ENCODE measurements around the gene CUX1.
"Not testable (repeated sequence)": the region's sequence is repeated elsewhere in the genome, so short reads cannot be mapped to it uniquely, and the experiment has no call there.

Gene CUX1

DNA sequence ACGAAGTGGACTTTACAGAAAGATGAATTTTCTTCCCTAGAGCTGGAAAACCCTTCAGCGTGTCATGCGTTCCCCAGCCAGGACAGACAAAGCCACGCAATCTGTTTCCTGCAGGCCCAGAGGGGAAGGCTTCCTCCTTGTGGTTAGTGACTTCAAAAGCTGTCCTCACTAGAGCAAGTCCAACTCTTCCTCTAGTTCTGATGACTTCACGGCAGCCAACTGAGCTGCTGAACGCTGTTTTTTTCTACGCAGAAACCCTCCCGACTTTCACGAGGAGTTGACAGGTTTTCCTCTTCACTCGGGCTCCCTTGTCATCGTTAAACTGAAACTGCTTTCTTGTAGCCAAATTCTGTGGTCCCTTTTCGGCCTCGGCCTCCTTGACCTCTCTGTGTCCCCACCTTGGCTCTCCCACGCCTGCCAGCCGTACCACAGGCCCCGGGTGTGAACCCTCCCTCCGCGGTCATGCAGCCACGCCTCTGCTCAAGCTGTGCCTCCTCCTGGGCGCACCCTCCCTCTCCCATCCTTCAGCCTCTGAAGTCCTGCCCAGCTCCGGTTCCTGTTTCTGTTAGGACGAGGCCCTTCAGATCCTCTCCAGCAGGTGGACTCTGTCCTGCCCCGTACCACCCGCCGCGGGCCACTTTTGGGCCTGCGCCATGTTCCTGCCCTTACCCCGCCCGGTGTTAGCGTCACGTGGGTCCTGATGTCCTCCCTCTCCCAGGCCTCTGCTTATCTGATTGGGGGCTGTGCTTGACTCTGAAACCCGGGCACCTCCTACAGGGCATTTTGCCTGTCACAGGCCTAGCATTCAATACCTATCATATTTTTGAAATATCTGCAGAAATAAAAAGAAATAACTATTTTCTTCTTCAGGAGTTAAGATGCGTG lies 39.3 kb downstream of the CUX1 start:
- peak; percentile 98 for DNase-seq

DNA sequence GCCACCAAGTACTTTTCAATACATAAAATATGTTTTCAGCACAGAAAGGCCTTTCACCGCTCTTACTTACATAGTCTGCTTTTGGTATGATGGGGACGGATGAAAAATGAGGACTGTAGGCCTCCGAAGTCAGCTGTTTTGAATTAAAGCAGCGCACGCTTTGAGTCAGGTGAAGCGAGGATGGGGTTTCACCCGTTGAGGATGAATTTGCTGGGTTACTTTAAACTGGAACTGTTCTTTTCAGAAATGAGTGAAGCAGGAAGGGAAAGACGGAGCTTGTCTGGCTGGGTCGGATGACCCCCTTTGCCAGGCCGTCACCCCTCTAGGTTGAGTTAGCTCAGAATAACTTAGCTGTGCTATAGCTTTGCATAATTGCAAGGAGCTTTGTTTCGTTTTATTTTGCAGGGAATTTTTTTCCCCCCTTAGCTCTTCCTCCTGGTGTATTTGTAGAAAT lies 40.0 kb downstream of the CUX1 start:
- no peak for DNase-seq

DNA sequence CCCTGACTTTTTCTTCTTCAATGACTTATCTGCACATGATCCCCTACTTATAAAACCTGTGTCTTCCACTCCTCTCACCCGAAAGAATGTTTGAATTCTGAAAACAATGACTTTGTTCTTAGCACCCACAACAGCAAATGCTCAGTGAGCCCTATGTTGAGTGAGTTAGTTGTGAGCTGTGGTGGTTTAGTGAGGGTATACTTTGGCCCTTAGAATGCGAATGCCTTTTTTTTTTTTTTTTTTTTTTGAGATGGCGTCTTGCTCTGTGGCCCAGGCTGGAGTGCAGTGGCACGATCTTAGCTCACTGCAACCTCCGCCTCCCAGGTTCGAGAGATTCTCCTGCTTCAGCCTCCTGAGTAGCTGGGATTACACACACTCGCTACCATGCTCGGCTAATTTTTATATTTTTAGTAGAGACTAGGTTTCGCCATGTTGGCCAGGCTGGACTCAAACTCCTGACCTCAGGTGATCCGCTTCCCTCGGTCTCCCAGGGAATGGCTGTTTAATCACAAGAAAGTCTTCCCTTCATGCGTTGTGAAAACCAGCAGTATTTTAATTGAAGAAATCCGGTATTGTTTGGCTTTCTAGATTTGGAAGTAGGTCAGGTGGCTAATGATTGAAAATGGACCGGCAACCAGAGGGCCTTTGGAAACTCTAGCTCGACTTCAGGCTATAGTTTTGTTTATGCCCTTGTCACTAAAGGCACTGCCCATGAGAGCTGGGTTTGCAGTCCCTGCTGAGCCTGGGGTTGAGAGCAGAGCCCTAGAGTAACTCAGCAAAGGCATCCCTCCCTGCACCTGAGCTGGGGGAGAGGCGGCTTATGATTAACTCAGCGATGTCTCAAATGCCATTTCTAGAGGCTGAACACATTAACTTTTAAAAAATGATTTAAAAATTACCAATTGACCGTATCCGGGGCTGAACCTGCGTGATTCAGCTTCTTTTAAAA lies 41.3 kb downstream of the CUX1 start:
- DNase-seq = no peak

GRCh38 chr7:101859411-101860106 lies 42.1 kb downstream of the CUX1 start:
- DNase-seq = no peak

DNA sequence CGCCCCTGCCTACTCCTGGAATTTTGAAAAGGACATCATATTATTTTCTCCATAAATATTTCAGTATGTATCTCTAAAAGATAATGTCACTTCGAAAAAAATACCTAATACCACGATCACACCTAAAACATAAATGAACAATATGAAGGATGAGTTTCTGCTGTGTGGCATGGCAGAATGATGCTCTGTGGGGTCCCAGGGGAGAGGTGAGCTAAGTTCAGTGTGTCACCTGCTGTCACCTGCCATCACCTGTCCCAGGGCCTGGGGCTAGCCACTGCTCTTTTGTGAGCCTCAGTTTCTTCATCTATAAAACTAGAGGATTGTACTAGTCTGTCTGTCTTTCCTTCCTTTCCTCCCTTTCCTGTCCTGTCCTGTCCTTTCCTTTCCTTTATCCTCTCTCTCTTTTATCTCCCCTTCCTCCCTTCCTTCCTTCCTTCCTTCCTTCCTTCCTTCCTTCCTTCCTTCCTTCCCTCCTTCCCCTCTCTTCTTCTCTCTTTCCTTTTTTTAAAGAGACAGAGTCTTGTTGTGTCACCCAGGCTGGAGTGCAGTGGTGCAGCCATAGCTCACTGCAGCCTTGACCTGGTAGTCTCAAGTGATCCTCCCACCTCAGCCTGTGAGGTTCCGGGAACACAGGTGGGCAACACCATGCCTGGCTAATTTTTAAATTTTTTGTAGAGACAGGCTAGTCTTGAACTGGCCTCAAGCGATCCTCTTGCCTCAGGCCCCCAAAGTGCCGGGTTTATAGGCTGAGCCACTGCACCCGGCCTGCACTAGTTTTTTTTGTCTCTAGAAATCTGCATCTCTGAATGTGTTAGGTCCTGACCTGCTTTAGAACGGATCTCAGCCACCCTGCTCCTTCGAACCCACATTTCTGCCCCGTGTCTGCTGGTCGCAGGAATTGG lies 43.1 kb downstream of the CUX1 start:
- no peak for DNase-seq

DNA sequence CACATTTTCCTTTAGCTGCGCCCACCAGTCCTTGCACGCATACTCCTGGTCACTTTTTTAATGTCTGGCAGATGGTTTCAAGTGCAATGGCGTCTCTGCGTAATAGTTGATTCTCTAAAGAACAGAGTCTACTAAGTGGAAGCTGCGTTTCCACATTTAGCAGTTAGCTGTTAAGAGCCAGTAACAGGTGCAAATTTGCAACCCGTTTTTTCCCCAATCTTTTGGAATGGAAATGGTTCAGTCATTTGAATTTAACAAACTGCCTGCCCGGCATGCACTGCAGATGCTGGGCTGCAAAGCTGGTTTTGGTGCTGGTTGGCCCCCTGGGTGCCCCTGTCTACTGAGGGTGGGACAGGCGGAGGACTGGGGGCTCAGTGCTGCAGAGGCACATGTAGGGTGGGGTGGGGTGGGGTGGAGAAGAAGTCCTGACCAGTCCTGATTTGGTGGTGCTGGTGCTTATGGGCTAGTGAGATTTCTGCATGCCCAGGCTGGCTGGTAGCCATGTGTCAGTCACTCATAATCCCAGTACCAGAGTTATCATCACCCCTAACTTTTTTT lies 43.9 kb downstream of the CUX1 start:
- DNase-seq = peak; percentile 32

GRCh38 chr7:101862280-101863220 lies 45.1 kb downstream of the CUX1 start:
- DNase-seq = no peak

GRCh38 chr7:101863598-101863997 lies 46.2 kb downstream of the CUX1 start:
- DNase-seq = no peak

GRCh38 chr7:101864039-101864438 lies 46.6 kb downstream of the CUX1 start:
- DNase-seq = no peak

GRCh38 chr7:101865031-101865430 lies 47.6 kb downstream of the CUX1 start:
- no peak for DNase-seq

DNA sequence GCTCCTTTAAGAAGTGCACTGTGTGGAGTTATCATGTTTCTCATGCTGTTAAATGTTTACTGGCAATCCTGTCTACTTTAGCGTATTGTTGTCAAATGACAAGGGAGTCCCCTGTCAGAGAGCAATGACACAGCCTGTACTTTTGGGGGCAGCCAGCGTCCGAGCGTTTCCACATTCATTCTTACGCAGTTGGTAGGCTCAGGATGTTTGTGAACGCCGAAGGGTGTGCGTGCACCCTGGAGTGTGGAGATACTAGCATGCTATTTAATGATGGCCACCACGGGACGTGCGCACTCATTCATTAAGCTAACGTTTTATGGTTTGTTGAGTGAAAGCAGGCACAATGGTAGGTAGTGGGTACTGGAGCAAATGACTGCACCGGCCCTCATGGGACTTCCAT lies 48.0 kb downstream of the CUX1 start:
- no peak for DNase-seq

DNA sequence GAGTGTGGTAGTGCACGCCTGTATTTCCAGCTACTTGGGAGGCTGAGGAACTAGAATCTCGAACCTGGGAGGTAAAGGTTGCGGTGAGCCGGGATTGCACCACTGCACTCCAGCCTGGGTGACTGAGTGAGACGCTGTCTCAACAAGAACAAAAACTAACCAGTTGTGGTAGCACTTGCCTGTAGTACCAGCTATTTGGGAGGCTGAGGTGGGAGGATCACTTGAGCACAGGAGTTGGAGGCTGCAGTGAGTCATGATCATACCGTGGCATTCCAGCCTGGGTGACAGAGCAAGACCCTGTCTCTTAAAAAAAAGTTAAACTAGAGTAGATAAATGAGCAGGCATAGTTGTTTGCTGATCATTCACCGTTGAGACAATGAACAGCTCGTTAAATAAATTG lies 48.9 kb downstream of the CUX1 start:
- DNase-seq = no peak

DNA sequence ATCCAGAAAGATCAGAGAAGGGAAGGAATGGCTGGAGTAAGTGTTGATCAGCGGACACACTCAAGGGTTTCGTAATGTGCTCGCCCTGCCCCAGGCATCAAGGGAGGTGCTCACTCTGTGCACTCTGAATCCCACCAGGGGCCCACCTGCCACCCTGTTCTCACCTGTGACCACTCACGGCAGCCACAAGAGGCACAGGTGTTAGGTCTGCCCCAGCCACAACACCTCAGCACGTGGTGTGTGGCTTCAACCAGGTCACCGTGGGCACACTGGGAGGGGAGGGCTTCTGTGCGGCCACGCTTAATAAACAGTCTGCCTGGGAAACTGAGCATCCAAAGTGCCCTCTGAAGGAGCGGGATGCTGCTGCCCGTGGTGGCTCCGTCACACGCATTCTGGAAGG lies 49.8 kb downstream of the CUX1 start:
- no peak for DNase-seq

DNA sequence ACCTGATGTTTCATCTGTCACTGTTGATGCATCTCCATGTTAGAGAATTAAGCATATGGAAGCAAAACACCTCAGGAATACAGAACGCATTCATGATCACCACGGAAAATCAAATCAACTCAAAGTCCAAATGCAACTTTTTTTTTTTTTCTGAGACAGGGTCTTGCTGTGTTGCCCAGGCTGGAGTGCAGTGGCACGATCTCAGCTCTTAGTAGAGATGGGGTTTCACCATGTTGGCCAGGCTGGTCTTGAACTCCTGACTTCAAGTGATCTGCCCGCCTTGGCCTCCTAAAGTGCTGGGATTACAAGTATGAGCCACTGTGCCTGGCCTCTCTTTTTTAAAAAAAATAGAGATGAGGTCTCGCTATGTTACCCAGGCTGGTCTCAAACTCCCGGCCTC lies 50.3 kb downstream of the CUX1 start:
- not testable (repeated sequence) for DNase-seq

DNA sequence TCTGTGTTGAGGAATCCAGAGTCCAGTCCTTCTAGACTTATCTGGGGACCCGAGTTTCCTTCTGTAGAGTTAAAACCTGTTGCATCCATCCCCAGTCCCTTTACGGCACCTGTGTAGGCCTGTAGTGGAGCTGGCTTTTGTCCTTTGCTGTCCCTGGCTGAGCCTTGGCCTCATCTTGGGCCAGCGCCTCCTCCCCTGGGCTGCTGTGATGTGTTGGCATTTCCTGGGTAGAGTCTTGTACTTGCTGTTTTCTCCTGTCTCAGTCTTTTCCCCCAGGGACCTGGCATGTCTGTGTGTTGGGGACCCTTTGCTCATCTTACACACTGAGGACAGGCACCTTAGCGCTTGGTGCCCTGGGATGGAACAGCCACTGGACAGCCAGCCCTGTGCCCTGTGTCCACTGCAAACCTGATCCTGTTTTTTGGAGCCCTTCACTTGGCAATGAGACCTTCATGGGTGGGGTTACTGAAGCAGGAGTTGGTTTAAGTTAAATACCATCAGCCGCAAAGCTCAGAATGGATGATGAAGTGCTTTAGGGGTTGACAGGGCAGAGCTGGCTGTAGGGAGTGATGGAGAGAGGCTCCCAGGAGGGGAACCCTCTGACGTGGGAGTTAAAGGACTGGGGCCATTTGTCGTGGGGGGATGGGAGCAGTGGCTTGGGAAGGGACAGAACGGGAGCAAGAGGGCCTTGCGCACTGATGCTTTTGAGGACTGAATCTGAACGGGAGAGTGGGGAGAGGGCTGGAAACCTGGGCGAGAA lies 50.9 kb downstream of the CUX1 start:
- DNase-seq = no peak

GRCh38 chr7:101869026-101869900 lies 51.8 kb downstream of the CUX1 start:
- DNase-seq = no peak

- DNase-seq = no peak
These were observed 52.5 kb downstream of the CUX1 start for GRCh38 chr7:101869901-101870290.

- DNase-seq = peak; percentile 57
These were observed 53.1 kb downstream of the CUX1 start for GRCh38 chr7:101870361-101871062.

Data from hematopoietic multipotent progenitor cell treated with erythropoietin and hydrocortisone succinate and interleukin-3 and kit ligand, for 6 days (in vitro differentiated cells).